ENCODE results near the gene ERAS.

DNA sequence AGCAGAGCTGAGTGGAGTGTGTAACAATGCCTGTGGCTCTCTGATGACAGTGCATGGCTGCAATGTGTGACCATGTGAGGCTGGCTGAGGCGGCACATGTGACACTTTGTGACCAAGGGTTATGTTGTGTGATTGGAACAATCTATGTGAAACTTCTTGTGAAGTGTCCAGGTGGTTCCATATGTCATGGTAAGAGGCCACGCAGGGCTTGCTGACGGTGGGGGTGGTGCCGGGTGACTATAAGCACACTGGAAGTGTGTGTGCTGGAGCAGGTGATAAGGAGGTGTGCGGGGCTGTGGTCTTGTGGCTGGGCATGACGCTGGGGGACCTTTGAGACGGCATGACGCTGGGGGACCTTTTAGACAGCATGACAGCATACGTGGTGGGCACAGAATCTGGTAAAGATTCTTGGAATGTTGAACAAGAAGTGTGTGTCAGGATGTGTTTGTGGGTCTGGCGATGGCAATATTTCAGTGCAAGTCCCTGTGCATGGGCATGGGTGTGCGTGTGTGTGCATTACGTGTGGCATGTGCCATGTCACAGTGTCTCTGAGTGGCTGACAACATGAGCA, 31.9 kb upstream of the ERAS start:
- TF ChIP-seq, protein P1, sequence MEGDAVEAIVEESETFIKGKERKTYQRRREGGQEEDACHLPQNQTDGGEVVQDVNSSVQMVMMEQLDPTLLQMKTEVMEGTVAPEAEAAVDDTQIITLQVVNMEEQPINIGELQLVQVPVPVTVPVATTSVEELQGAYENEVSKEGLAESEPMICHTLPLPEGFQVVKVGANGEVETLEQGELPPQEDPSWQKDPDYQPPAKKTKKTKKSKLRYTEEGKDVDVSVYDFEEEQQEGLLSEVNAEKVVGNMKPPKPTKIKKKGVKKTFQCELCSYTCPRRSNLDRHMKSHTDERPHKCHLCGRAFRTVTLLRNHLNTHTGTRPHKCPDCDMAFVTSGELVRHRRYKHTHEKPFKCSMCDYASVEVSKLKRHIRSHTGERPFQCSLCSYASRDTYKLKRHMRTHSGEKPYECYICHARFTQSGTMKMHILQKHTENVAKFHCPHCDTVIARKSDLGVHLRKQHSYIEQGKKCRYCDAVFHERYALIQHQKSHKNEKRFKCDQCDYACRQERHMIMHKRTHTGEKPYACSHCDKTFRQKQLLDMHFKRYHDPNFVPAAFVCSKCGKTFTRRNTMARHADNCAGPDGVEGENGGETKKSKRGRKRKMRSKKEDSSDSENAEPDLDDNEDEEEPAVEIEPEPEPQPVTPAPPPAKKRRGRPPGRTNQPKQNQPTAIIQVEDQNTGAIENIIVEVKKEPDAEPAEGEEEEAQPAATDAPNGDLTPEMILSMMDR (conservative IDR thresholded peaks at IDR 0.05; ENCODE audit: low read length), result no peak
- TF ChIP-seq EZH2phosphoT487 (IDR thresholded peaks at IDR 0.05; ENCODE audit: borderline replicate concordance, low read depth, low read length), result no peak
